IPS-20b (cell line): ENCODE measurements around the gene TOGARAM2.
A peak's percentile ranks its signal among the peaks of the same experiment; 100 is the strongest.
"Not testable (repeated sequence)": the region's sequence is repeated elsewhere in the genome, so short reads cannot be mapped to it uniquely, and the experiment has no call there.

Experiments used
- H3K27ac ChIP-seq: one replicate; pipeline ENCODE4 v1.5.1; 2013; ENCODE audit warnings: low read length
- H3K27me3 ChIP-seq: 2 replicates; pipeline ENCODE4 v1.6.1; 2013; ENCODE audit warnings: mild to moderate bottlenecking, low read length, inconsistent platforms; ENCODE audit not compliant: insufficient read depth
- H3K36me3 ChIP-seq: 2 replicates; pipeline ENCODE4 v1.6.1; 2013; ENCODE audit warnings: low read depth, mild to moderate bottlenecking, inconsistent platforms, low read length, moderate library complexity; ENCODE audit not compliant: insufficient read depth
- H3K4me1 ChIP-seq: 2 replicates; pipeline ENCODE4 v1.6.1; 2013; ENCODE audit warnings: mild to moderate bottlenecking, control low read depth, inconsistent platforms, low read length, moderate library complexity; ENCODE audit not compliant: insufficient read depth
- H3K4me3 ChIP-seq: 2 replicates; pipeline ENCODE4 v1.5.1; 2013; ENCODE audit warnings: mild to moderate bottlenecking, low read length, inconsistent platforms
- H3K9ac ChIP-seq: 2 replicates; pipeline ENCODE4 v1.6.1; 2013; ENCODE audit warnings: low read depth, mild to moderate bottlenecking, inconsistent platforms, low read length, moderate library complexity
- H3K9me3 ChIP-seq: 2 replicates; pipeline ENCODE4 v1.6.1; 2013; ENCODE audit warnings: mild to moderate bottlenecking, low read depth, low read length, inconsistent platforms; ENCODE audit not compliant: insufficient read depth

Gene TOGARAM2

GRCh38 chr2:28956415-28956826, 24.7 kb upstream of the TOGARAM2 start:
- Histone ChIP-seq H3K36me3 (no peaks in the 10 kb centered on the region), H3K9me3 (no peaks in the 10 kb centered on the region), H3K27ac (no peak overlapping the region), H3K27me3 (no peaks in the 10 kb centered on the region), H3K4me3 (peak overlapping the region; percentile 57), H3K4me1 (peaks cover 15% of the 10 kb centered on the region), H3K9ac (peak overlapping the region; percentile 67; the same call in 1 of the 2 replicates)

- peak overlapping the region; percentile 67; the same call in 1 of the 2 replicates for H3K9ac ChIP-seq
- H3K36me3 ChIP-seq, result no peaks in the 10 kb centered on the region
- no peaks in the 10 kb centered on the region for H3K9me3 ChIP-seq
- no peaks in the 10 kb centered on the region for H3K27me3 ChIP-seq
- peak overlapping the region; percentile 57 for H3K4me3 ChIP-seq
- no peak overlapping the region for H3K27ac ChIP-seq
- H3K4me1 ChIP-seq, result peaks cover 14% of the 10 kb centered on the region
Measured at GRCh38 chr2:28956890-28957289, 24.2 kb upstream of the TOGARAM2 start.

GRCh38 chr2:28958689-28959088, 22.4 kb upstream of the TOGARAM2 start:
- Histone ChIP-seq H3K9me3 (no peaks in the 10 kb centered on the region), H3K36me3 (no peaks in the 10 kb centered on the region), H3K9ac (no peak overlapping the region), H3K4me3 (no peak overlapping the region), H3K4me1 (peaks cover 7% of the 10 kb centered on the region), H3K27me3 (no peaks in the 10 kb centered on the region), H3K27ac (no peak overlapping the region)

GRCh38 chr2:28960401-28960800, 20.7 kb upstream of the TOGARAM2 start:
- Histone ChIP-seq H3K4me1 (peaks cover 7% of the 10 kb centered on the region), H3K9me3 (no peaks in the 10 kb centered on the region), H3K9ac (no peak overlapping the region), H3K27me3 (no peaks in the 10 kb centered on the region), H3K27ac (no peak overlapping the region), H3K4me3 (no peak overlapping the region), H3K36me3 (no peaks in the 10 kb centered on the region)

GRCh38 chr2:28962505-28962904, 18.6 kb upstream of the TOGARAM2 start:
- no peaks in the 10 kb centered on the region for H3K36me3 ChIP-seq

GRCh38 chr2:28970464-28971160, 10.5 kb upstream of the TOGARAM2 start:
- Histone ChIP-seq H3K27ac (no peak overlapping the region), H3K27me3 (no peaks in the 10 kb centered on the region), H3K9me3 (no peaks in the 10 kb centered on the region), H3K9ac (no peak overlapping the region), H3K4me1 (no peaks in the 10 kb centered on the region), H3K36me3 (no peaks in the 10 kb centered on the region), H3K4me3 (no peak overlapping the region)

More at GRCh38 chr2:28962505-28962904, 18.6 kb upstream of the TOGARAM2 start:
- H3K4me3 ChIP-seq, result no peak overlapping the region
- no peaks in the 10 kb centered on the region; the same call in 1 of the 2 replicates for H3K4me1 ChIP-seq
- no peaks in the 10 kb centered on the region for H3K9me3 ChIP-seq
- H3K27ac ChIP-seq, result no peak overlapping the region
- no peak overlapping the region for H3K9ac ChIP-seq
- H3K27me3 ChIP-seq, result no peaks in the 10 kb centered on the region

- Histone ChIP-seq H3K9me3 (no peaks in the 10 kb centered on the region), H3K27ac (no peak overlapping the region), H3K4me3 (no peak overlapping the region), H3K4me1 (no peaks in the 10 kb centered on the region), H3K36me3 (no peaks in the 10 kb centered on the region), H3K9ac (no peak overlapping the region), H3K27me3 (no peaks in the 10 kb centered on the region)
Measured at GRCh38 chr2:28972778-28973335, 8.2 kb upstream of the TOGARAM2 start.

GRCh38 chr2:28974252-28974651, 6.8 kb upstream of the TOGARAM2 start:
- Histone ChIP-seq H3K9ac (no peak overlapping the region), H3K27me3 (no peaks in the 10 kb centered on the region), H3K9me3 (no peaks in the 10 kb centered on the region), H3K27ac (no peak overlapping the region), H3K4me1 (no peaks in the 10 kb centered on the region), H3K4me3 (no peak overlapping the region), H3K36me3 (no peaks in the 10 kb centered on the region)

- Histone ChIP-seq H3K36me3 (no peaks in the 10 kb centered on the region), H3K4me1 (no peaks in the 10 kb centered on the region), H3K27ac (no peak overlapping the region), H3K9ac (no peak overlapping the region), H3K4me3 (no peak overlapping the region), H3K9me3 (no peaks in the 10 kb centered on the region), H3K27me3 (no peaks in the 10 kb centered on the region)
Measured at GRCh38 chr2:28975671-28976070, 5.4 kb upstream of the TOGARAM2 start.

GRCh38 chr2:28976584-28976983, 4.5 kb upstream of the TOGARAM2 start:
- Histone ChIP-seq H3K27ac (no peak overlapping the region), H3K4me1 (no peaks in the 10 kb centered on the region), H3K36me3 (no peaks in the 10 kb centered on the region), H3K9ac (no peak overlapping the region), H3K27me3 (no peaks in the 10 kb centered on the region), H3K4me3 (no peak overlapping the region), H3K9me3 (no peaks in the 10 kb centered on the region)

- no peak overlapping the region for H3K9ac ChIP-seq
- H3K27me3 ChIP-seq, result no peaks in the 10 kb centered on the region
- no peaks in the 10 kb centered on the region for H3K9me3 ChIP-seq
- no peaks in the 10 kb centered on the region for H3K36me3 ChIP-seq
- no peaks in the 10 kb centered on the region for H3K4me1 ChIP-seq
- no peak overlapping the region for H3K4me3 ChIP-seq
- H3K27ac ChIP-seq, result no peak overlapping the region
Measured at GRCh38 chr2:28977176-28977875, 3.8 kb upstream of the TOGARAM2 start.

GRCh38 chr2:28978001-28978400, 3.1 kb upstream of the TOGARAM2 start:
- not testable (repeated sequence) for H3K36me3 ChIP-seq, H3K27ac ChIP-seq, H3K4me3 ChIP-seq, H3K4me1 ChIP-seq, H3K9me3 ChIP-seq, H3K27me3 ChIP-seq, H3K9ac ChIP-seq
